GM12875 (cell line): Measurements from ENCODE around the gene TAS2R5.

Experiments
- H3K4me3 ChIP-seq: one replicate; pipeline ENCODE4 v1.5.1; 2011; ENCODE audit warnings: low read depth, low read length, control low read depth
- TF ChIP-seq, protein P1 (sequence below): IDR thresholded peaks from 2 replicates; pipeline ENCODE4 v1.5.1; 2011; ENCODE audit warnings: low read depth, mild to moderate bottlenecking, control low read depth, inconsistent platforms, low read length, moderate library complexity, borderline replicate concordance; ENCODE audit not compliant: insufficient read depth

Gene TAS2R5

DNA sequence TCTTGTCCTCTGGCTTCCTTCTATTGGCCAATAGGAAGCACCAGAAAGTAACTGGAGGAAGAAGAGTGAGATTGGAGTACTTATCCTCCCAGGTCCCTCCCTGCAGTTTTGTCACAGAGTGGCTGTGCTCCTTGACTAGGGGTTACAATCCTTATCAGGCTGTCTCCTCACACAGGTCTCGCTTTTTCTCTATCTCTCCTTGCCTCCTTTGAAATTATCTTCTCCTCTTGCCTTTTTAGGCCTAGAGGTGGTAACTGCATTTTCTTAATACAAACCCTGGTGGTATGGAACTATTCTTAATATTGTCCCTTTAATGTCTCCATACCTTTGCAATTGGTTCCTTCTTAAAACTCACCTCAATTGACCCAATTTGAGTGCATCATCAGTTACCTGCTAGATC, 48.6 kb downstream of the TAS2R5 start:
- TF ChIP-seq, protein P1, sequence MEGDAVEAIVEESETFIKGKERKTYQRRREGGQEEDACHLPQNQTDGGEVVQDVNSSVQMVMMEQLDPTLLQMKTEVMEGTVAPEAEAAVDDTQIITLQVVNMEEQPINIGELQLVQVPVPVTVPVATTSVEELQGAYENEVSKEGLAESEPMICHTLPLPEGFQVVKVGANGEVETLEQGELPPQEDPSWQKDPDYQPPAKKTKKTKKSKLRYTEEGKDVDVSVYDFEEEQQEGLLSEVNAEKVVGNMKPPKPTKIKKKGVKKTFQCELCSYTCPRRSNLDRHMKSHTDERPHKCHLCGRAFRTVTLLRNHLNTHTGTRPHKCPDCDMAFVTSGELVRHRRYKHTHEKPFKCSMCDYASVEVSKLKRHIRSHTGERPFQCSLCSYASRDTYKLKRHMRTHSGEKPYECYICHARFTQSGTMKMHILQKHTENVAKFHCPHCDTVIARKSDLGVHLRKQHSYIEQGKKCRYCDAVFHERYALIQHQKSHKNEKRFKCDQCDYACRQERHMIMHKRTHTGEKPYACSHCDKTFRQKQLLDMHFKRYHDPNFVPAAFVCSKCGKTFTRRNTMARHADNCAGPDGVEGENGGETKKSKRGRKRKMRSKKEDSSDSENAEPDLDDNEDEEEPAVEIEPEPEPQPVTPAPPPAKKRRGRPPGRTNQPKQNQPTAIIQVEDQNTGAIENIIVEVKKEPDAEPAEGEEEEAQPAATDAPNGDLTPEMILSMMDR = no peak
- no peak overlapping the region for H3K4me3 ChIP-seq

DNA sequence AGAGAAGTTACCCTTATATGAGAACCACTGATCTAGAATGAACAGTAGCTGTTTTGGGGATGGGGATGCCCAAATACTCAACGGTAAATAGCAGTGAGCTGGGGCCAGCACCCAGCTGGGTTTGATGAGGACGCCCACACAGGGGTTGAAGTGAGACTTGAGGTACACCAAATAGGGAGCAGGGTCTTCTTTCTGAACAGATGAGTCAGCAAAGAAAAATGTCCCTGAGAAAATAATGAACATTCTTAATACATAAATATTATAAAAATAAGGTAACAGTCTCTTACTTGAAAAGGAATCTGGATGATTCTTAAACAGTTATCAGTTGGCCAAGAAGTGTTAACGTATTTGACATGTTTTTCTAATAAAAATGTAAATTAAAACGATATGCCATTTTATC, 49.2 kb downstream of the TAS2R5 start:
- TF ChIP-seq, protein P1 = no peak
- H3K4me3 ChIP-seq = no peak overlapping the region

DNA sequence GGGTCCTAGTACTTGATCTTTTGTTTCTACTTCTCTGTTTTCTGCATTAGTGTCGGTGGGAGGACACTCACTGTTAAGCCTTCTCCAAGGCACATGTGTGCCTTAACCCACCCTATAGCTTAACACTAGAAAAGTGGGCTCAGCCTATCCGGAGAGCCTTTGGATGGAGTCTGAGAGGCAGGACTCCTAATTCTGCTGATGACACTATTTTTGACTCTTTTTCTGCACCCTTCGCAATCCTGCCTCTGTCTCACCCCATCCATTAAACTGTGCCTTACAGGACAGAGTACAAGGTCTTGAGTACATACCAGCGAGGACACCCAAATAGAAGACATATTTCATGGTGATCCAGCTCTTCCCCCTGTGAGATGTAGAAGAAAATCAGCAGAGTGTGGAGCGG, 50.7 kb downstream of the TAS2R5 start:
- TF ChIP-seq, protein P1 = no peak
- no peak overlapping the region for H3K4me3 ChIP-seq
